Endothelial cell of umbilical vein (primary cell): ENCODE data around the gene ALDOA.

Experiments
- EZH2 ChIP-seq: IDR thresholded peaks from 2 replicates; pipeline ENCODE4 v1.6.1; 2012; ENCODE audit warnings: borderline replicate concordance, low read depth, mild to moderate bottlenecking, moderate library complexity, low read length, inconsistent platforms; ENCODE audit not compliant: severe bottlenecking
- FOS ChIP-seq: IDR thresholded peaks from 2 replicates; pipeline ENCODE4 v1.6.1; 2011; ENCODE audit warnings: mild to moderate bottlenecking, low read length, moderate library complexity, borderline replicate concordance; ENCODE audit not compliant: insufficient read depth
- MYC ChIP-seq: IDR thresholded peaks from one replicate; pipeline ENCODE4 v1.6.1; 2011; ENCODE audit warnings: mild to moderate bottlenecking, low read depth, low read length
- POLR2A ChIP-seq: IDR thresholded peaks from 2 replicates; pipeline ENCODE4 v1.6.1; 2012; ENCODE audit warnings: low read depth, mild to moderate bottlenecking, control low read depth, low read length
- POLR2AphosphoS5 ChIP-seq: IDR thresholded peaks from 2 replicates; pipeline ENCODE4 v1.6.1; 2012; ENCODE audit warnings: low read depth, mild to moderate bottlenecking, control low read depth, low read length, moderate library complexity; ENCODE audit not compliant: insufficient read depth
- TF ChIP-seq, protein P1 (sequence below), 2 donors: IDR thresholded peaks; 1 replicate in 1 of 2; 2 replicates in 1 of 2; pipeline ENCODE4 v1.5.1; 2011; ENCODE audit warnings: low read length in 2 of 2, mild to moderate bottlenecking in 2 of 2, moderate library complexity in 2 of 2, control low read depth in 1 of 2, inconsistent platforms in 1 of 2, low read depth in 1 of 2; ENCODE audit not compliant: insufficient read depth in 1 of 2; ENCODE audit errors: extremely low read depth in 1 of 2

DNA sequence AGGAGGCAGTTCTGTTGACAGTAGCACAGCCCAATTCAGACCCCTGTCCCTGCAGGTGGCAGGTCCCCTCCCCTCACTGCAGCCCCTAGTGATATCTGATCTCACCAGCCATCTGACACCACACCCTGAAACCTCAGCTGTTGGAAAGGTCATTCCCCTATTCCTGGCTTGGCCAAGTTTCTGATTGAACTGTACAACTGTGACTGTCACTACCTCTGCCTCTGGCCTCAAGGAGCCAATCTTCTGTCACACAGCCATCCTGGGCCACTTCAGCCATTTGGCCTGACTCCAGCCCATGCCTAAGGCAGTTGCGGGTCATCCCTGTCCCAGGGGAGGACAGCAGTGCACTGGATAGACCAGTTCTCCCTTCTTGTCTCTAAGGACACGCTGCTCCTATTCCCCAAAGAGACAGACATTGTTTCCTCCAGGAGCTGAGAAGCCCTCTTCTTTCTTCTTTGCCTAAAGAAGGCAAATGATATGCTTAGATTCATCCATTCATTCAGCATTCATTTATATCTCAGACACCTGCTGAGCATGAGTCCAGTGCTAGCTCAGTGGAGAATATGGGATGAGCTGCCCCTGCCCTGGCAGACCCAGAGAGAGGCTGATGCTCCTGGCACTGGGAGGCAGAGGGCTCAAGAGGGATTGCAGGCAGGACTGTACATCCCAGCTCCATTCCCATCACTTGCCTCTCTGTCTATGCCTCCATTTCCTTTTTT, 4.6 kb upstream of the ALDOA start:
- TF ChIP-seq, protein P1, sequence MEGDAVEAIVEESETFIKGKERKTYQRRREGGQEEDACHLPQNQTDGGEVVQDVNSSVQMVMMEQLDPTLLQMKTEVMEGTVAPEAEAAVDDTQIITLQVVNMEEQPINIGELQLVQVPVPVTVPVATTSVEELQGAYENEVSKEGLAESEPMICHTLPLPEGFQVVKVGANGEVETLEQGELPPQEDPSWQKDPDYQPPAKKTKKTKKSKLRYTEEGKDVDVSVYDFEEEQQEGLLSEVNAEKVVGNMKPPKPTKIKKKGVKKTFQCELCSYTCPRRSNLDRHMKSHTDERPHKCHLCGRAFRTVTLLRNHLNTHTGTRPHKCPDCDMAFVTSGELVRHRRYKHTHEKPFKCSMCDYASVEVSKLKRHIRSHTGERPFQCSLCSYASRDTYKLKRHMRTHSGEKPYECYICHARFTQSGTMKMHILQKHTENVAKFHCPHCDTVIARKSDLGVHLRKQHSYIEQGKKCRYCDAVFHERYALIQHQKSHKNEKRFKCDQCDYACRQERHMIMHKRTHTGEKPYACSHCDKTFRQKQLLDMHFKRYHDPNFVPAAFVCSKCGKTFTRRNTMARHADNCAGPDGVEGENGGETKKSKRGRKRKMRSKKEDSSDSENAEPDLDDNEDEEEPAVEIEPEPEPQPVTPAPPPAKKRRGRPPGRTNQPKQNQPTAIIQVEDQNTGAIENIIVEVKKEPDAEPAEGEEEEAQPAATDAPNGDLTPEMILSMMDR (IDR thresholded peaks at IDR 0.05; ENCODE audit: extremely low read depth in 1 of 2, insufficient read depth in 1 of 2, low read depth in 1 of 2, low read length in 2 of 2), result no peak
- TF ChIP-seq FOS (no peak), POLR2A (no peak), EZH2 (no peak), POLR2AphosphoS5 (no peak), MYC (no peak)
